Hepatocyte (in vitro differentiated cells): ENCODE results near the gene CFB. TPM values are rescaled to one million over a fixed set of nuclear protein-coding genes. Genes with fewer than 3 reads are reported as not detected.

ENCODE experiments used
- DNase-seq: peaks from one replicate; pipeline ENCODE4 v3.0.0-alpha.2; 2016; ENCODE audit warnings: low spot score
- H2AFZ ChIP-seq: fragments of 200-600 bp; sonication (generic); 2 replicates; pipeline ENCODE4 v1.6.0; 2016; ENCODE audit warnings: antibody characterized with exemption, mild to moderate bottlenecking
- H3K27ac ChIP-seq: fragments of 200-600 bp; sonication (generic); 2 replicates; pipeline ENCODE4 v1.5.1; 2016; ENCODE audit warnings: mild to moderate bottlenecking
- H3K27me3 ChIP-seq: fragments of 200-600 bp; sonication (generic); 2 replicates; pipeline ENCODE4 v1.6.1; 2016
- H3K36me3 ChIP-seq: fragments of 200-600 bp; sonication (generic); replicated peaks from 2 replicates; pipeline ENCODE4 v1.5.1; 2016; ENCODE audit warnings: low read depth; ENCODE audit not compliant: insufficient read depth
- H3K4me1 ChIP-seq: fragments of 200-600 bp; sonication (generic); 2 replicates; pipeline ENCODE4 v1.5.1; 2016; ENCODE audit warnings: mild to moderate bottlenecking, moderate library complexity; ENCODE audit not compliant: insufficient read depth
- H3K4me2 ChIP-seq: fragments of 200-600 bp; sonication (generic); 2 replicates; pipeline ENCODE4 v1.6.0; 2016
- H3K4me3 ChIP-seq: fragments of 200-600 bp; sonication (generic); 2 replicates; pipeline ENCODE4 v1.5.1; 2016; ENCODE audit warnings: mild to moderate bottlenecking
- H3K79me2 ChIP-seq: fragments of 200-600 bp; sonication (generic); 2 replicates; pipeline ENCODE4 v1.6.0; 2017; ENCODE audit warnings: mild to moderate bottlenecking
- H3K9me2 ChIP-seq: fragments of 200-600 bp; sonication (generic); replicated peaks from 2 replicates; pipeline ENCODE4 v1.6.0; 2017; ENCODE audit warnings: mild to moderate bottlenecking; ENCODE audit not compliant: insufficient read depth
- H3K9me3 ChIP-seq: fragments of 200-600 bp; sonication (generic); 2 replicates; pipeline ENCODE4 v1.5.1; 2016; ENCODE audit warnings: low read depth, mild to moderate bottlenecking
- H4K20me1 ChIP-seq: fragments of 200-600 bp; sonication (generic); 2 replicates; pipeline ENCODE4 v1.6.0; 2016; ENCODE audit warnings: mild to moderate bottlenecking; ENCODE audit not compliant: insufficient read depth, poor library complexity, severe bottlenecking
- EZH2 ChIP-seq: fragments of 200-600 bp; sonication (generic); IDR thresholded peaks from 2 replicates; pipeline ENCODE4 v1.6.1; 2016; ENCODE audit warnings: antibody characterized with exemption, mild to moderate bottlenecking, borderline replicate concordance
- EZH2phosphoT487 ChIP-seq: fragments of 200-600 bp; sonication (generic); IDR thresholded peaks from one replicate; pipeline ENCODE4 v1.6.1; 2018; ENCODE audit warnings: antibody characterized with exemption, mild to moderate bottlenecking, low read depth, moderate library complexity; ENCODE audit not compliant: unreplicated experiment, severe bottlenecking
- WGBS: methylation state at CpG from one replicate; pipeline ENCODE4 v1.1.6; 2016; ENCODE audit warnings: low lambda C conversion rate; ENCODE audit errors: missing lambda C conversion rate; 5-methylcytosine and 5-hydroxymethylcytosine counted together
- polyA plus RNA-seq: library from polyadenylated mRNA; unstranded; fragments of >200 nt; fragmentation: Nextera tagmentation; extraction: Ambion mirVana; gene quantifications from 2 replicates; pipeline ENCODE4 v1.2.1, GENCODE V29; 2016
- total RNA-seq: library from RNA; depleted of rRNA; stranded (reverse); fragments of >200 nt; gene quantifications from 2 replicates; pipeline ENCODE4 v1.2.3, GENCODE V29; 2014
- TF ChIP-seq, protein P1 (sequence below): fragments of 200-600 bp; sonication (generic); IDR thresholded peaks from 2 replicates; pipeline ENCODE4 v1.5.1; 2016; ENCODE audit warnings: antibody characterized with exemption, mild to moderate bottlenecking; ENCODE audit not compliant: poor library complexity

CFB gene
- total and polyA plus RNA-seq, 2 experiments from 2014 or later, result 190 to 349 TPM

DNA sequence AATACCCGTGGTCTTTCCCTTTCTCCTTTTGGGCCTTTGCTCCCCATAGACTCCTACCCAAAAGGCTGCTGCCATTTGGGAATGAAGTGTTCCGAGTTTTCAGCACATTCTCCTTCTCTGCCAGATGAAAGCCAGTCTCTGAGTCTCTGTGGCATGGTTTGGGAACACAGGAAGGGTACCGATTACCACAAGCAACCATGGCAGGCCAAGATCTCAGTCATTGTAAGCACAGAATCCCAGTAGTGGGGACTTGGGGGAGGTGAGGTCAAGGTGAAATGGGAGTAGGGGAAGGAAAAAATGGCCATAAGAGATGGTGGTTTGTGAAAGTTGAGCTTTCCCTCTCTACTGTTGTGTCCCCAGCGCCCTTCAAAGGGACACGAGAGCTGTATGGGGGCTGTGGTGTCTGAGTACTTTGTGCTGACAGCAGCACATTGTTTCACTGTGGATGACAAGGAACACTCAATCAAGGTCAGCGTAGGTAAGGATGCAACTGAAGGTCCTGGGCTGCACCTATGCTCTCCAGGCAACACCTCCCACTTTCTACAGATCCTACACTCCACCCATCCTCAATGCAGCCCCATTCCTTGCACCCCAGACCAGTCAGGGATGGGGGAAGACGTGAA is 4.1 kb downstream of the CFB start:
- H3K27me3 ChIP-seq, result no peaks in the 10 kb centered on the region
- H3K9me3 ChIP-seq, result no peaks in the 10 kb centered on the region
- WGBS, result 91% methylated on average over 7 of the region's 7 CpGs
- H3K9me2 ChIP-seq, result no peaks in the 10 kb centered on the region
- no peak overlapping the region for H2AFZ ChIP-seq
- no peak overlapping the region for H3K4me2 ChIP-seq
- DNase-seq, result no peak
- no peaks in the 10 kb centered on the region for H3K36me3 ChIP-seq
- peaks cover 10% of the 10 kb centered on the region for H3K4me1 ChIP-seq
- H3K4me3 ChIP-seq, result no peak overlapping the region
- no peaks in the 10 kb centered on the region for H4K20me1 ChIP-seq
- peaks cover 4% of the 10 kb centered on the region for H3K79me2 ChIP-seq
- TF ChIP-seq EZH2phosphoT487, result no peak
- TF ChIP-seq, protein P1, sequence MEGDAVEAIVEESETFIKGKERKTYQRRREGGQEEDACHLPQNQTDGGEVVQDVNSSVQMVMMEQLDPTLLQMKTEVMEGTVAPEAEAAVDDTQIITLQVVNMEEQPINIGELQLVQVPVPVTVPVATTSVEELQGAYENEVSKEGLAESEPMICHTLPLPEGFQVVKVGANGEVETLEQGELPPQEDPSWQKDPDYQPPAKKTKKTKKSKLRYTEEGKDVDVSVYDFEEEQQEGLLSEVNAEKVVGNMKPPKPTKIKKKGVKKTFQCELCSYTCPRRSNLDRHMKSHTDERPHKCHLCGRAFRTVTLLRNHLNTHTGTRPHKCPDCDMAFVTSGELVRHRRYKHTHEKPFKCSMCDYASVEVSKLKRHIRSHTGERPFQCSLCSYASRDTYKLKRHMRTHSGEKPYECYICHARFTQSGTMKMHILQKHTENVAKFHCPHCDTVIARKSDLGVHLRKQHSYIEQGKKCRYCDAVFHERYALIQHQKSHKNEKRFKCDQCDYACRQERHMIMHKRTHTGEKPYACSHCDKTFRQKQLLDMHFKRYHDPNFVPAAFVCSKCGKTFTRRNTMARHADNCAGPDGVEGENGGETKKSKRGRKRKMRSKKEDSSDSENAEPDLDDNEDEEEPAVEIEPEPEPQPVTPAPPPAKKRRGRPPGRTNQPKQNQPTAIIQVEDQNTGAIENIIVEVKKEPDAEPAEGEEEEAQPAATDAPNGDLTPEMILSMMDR, result no peak
- TF ChIP-seq EZH2, result no peak
- peak overlapping the region; percentile 27 for H3K27ac ChIP-seq

DNA sequence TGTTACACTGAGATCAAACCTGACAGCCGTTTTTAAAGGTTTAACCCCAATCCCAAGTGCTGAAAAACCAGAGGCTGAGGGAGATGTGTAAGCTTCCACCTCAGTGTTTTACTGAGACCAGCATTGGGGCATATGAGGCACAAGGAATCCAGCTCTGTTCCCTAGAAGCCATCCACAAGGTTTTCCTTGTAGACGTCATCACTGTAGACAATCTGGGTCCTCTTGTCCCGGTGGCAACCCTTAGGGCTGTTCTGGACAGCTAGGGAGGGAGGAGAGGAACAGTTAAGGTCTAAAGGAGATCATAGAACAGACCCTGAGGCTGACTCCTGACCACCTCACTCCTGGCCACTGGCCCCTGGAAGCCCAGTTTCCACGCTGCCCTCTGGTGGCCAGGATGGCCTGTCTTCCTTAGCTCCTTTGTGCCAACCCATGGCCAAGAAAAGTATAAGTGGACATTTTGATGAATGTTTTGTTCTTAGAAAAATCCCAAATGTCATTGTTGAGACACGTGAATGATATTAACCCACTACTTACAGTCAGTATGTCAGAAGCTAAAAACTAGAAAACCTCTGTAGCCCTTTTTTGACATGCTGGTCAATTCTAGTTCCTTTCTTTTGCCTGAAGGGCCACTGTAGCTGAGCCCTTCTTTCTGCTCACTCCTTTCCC is 6.4 kb downstream of the CFB start:
- Histone ChIP-seq H2AFZ (no peak overlapping the region), H3K27ac (peak overlapping the region; percentile 20), H3K9me2 (no peaks in the 10 kb centered on the region), H3K4me3 (no peak overlapping the region), H4K20me1 (no peaks in the 10 kb centered on the region), H3K4me1 (no peaks in the 10 kb centered on the region), H3K27me3 (no peaks in the 10 kb centered on the region), H3K9me3 (no peaks in the 10 kb centered on the region), H3K36me3 (no peaks in the 10 kb centered on the region), H3K4me2 (no peak overlapping the region), H3K79me2 (peaks cover 9% of the 10 kb centered on the region)
- TF ChIP-seq, protein P1, result peak; percentile 75
- TF ChIP-seq EZH2phosphoT487 (no peak), EZH2 (no peak)
- peak; percentile 82 for DNase-seq
- WGBS, result 71% methylated on average over 5 of the region's 5 CpGs

DNA sequence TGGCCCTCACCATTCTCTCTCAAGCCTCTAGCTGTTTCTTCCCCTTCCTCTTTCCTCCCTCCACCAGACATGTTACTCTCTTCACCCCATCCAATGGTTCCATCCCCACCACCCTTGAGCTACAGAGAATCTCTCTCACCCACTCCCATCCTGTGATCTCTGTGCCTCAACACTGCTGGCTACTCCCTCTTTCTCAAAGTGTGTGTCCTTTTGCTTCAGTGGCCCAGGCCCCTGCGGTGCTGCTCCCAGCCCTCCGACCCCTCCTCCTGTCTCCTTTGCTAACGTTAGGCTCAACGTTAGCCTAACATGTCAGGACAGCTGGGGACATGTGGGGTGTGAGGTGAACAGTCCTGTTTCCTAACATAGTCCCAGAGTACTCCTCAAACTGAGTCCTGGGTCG is 7.0 kb downstream of the CFB start:
- no peaks in the 10 kb centered on the region for H3K36me3 ChIP-seq

More for the DNA sequence above, 7.0 kb downstream of the CFB start:
- H3K4me1 ChIP-seq, result peaks cover 3% of the 10 kb centered on the region
- peaks cover 12% of the 10 kb centered on the region for H3K79me2 ChIP-seq
- H3K27ac ChIP-seq, result no peak overlapping the region
- WGBS, result 86% methylated on average over 5 of the region's 5 CpGs
- no peak overlapping the region for H3K4me2 ChIP-seq
- TF ChIP-seq, protein P1, result no peak
- TF ChIP-seq EZH2phosphoT487 (no peak), EZH2 (no peak)
- H3K9me3 ChIP-seq, result no peaks in the 10 kb centered on the region
- no peak overlapping the region for H3K4me3 ChIP-seq
- H3K27me3 ChIP-seq, result no peaks in the 10 kb centered on the region
- no peaks in the 10 kb centered on the region for H4K20me1 ChIP-seq
- H3K9me2 ChIP-seq, result no peaks in the 10 kb centered on the region
- DNase-seq, result no peak
- no peak overlapping the region for H2AFZ ChIP-seq
